Coronary artery (tissue), 2 donors: ENCODE results near the gene NUMA1.

Experiments
- DNase-seq: peaks from one replicate; pipeline ENCODE4 v3.0.0-alpha.2; 2017; ENCODE audit warnings: low spot score
- H3K27ac ChIP-seq, 2 donors: fragments of 200-600 bp; sonication (generic); one replicate each; pipeline ENCODE4 v1.5.1; 2016 to 2019
- H3K4me3 ChIP-seq: fragments of 200-600 bp; sonication (generic); 2 replicates; pipeline ENCODE4 v1.5.1; 2016; ENCODE audit warnings: mild to moderate bottlenecking, moderate library complexity
- TF ChIP-seq, protein P1 (sequence below): fragments of 200-600 bp; sonication (generic); IDR thresholded peaks from one replicate; pipeline ENCODE4 v1.5.1; 2019; ENCODE audit warnings: antibody characterized with exemption

NUMA1 gene

DNA sequence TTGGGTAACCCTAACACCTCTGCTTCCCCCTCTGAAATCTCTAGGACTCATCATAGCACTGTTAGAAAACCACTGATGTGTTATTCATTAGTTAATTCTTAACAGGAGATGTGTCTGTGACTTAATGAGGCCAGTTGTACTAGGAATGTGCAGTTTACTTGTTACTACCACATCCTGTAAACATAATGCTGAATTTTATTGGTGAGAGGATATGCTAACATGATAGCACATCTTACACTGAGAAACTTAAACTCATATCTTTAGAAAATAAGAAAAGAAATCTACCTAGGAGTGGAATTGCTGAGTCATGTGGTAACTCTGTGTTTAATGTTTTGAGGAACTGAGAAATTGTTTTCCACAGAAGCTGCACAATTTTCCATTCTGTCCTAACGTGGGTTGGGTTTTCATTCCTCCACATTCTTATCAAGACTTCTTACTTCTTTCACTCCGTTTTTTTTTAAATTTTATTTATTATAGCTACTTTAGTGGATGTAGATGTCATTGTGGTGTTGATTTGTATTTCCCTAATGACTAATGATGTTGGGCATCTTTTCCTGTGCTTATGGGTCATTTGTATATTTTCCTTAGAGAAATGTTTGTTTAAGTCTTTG lies 117.8 kb downstream of the NUMA1 start:
- no peak for DNase-seq
- Histone ChIP-seq H3K4me3 (no peak overlapping the region), H3K27ac (no peak overlapping the region)
- TF ChIP-seq, protein P1, sequence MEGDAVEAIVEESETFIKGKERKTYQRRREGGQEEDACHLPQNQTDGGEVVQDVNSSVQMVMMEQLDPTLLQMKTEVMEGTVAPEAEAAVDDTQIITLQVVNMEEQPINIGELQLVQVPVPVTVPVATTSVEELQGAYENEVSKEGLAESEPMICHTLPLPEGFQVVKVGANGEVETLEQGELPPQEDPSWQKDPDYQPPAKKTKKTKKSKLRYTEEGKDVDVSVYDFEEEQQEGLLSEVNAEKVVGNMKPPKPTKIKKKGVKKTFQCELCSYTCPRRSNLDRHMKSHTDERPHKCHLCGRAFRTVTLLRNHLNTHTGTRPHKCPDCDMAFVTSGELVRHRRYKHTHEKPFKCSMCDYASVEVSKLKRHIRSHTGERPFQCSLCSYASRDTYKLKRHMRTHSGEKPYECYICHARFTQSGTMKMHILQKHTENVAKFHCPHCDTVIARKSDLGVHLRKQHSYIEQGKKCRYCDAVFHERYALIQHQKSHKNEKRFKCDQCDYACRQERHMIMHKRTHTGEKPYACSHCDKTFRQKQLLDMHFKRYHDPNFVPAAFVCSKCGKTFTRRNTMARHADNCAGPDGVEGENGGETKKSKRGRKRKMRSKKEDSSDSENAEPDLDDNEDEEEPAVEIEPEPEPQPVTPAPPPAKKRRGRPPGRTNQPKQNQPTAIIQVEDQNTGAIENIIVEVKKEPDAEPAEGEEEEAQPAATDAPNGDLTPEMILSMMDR, result no peak

DNA sequence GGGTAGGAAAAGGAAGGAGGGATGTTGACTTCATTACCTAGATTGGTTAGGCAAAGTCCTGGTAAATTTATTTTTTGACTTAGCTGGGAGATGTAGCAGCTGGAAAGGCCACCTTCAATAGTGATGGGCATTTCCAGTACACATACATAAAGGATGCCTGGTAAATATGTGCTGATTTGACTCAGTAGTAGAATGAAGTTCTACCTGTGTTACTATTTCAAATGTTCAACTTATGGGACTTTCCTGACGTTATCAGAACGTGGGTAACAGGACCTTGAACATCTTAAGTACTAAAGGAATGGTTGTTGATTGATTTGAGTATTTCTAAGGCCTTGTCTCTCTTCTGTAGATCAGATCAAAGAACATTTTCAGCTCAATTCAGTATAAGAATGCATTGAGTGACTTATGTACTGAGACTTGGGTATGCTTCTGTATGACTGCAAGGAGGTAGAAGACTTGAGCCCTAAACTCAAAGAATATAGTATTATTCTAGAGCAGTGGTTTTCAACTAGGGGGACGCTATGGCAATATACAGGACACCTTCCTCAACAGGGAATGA lies 124.4 kb downstream of the NUMA1 start:
- H3K27ac ChIP-seq, result no peak overlapping the region
- TF ChIP-seq, protein P1, result no peak
- H3K4me3 ChIP-seq, result no peak overlapping the region
- DNase-seq, result no peak
